Calu3 (cell line): Measurements from ENCODE around the gene BACE2. TPM values are rescaled to one million over a fixed set of nuclear protein-coding genes. Genes with fewer than 3 reads are reported as not detected.
"Not testable (repeated sequence)": the region's sequence is repeated elsewhere in the genome, so short reads cannot be mapped to it uniquely, and the experiment has no call there.

Source experiments
- BruUV-seq: library from RNA; stranded (reverse); fragments of 400-500 nt; replicated peaks from 2 replicates; lab custom pipeline; 2021; lab: Mats Ljungman, UMichigan
- CTCF ChIA-PET: fragments of 300-600 bp; sonication (Branson Sonifier 250); formaldehyde crosslinking; loops from one replicate; lab custom pipeline; 2022; ENCODE audit warnings: antibody characterized with exemption; lab: Charles Lee
- DNase-seq: peaks from one replicate; pipeline ENCODE4 v3.0.0; 2022
- H3K27ac Mint-ChIP-seq: one replicate; pipeline ENCODE4 v1.8.0; 2022; ENCODE audit warnings: mixed read lengths; ENCODE audit not compliant: unreplicated experiment
- H3K27me3 Mint-ChIP-seq: one replicate; pipeline ENCODE4 v1.8.0; 2022; ENCODE audit warnings: mixed read lengths; ENCODE audit not compliant: unreplicated experiment
- H3K36me3 Mint-ChIP-seq: one replicate; pipeline ENCODE4 v1.8.0; 2022; ENCODE audit warnings: mild to moderate bottlenecking, moderate library complexity, mixed read lengths; ENCODE audit not compliant: insufficient read depth, unreplicated experiment
- H3K4me1 Mint-ChIP-seq: one replicate; pipeline ENCODE4 v1.8.0; 2022; ENCODE audit warnings: mild to moderate bottlenecking, low read depth, mixed read lengths; ENCODE audit not compliant: unreplicated experiment
- H3K4me3 Mint-ChIP-seq: one replicate; pipeline ENCODE4 v1.8.0; 2022; ENCODE audit warnings: mild to moderate bottlenecking, low read depth, moderate library complexity, mixed read lengths; ENCODE audit not compliant: unreplicated experiment
- H3K9me3 Mint-ChIP-seq: one replicate; pipeline ENCODE4 v1.8.0; 2022; ENCODE audit warnings: low read depth, mixed read lengths; ENCODE audit not compliant: unreplicated experiment
- CTCF ChIP-seq: fragments of 200-600 bp; IDR thresholded peaks from one replicate; pipeline ENCODE4 v1.8.0; 2022; ENCODE audit warnings: antibody characterized with exemption; ENCODE audit not compliant: unreplicated experiment
- intact Hi-C: fragments of 100-400 bp; cut with micrococcal nuclease; formaldehyde crosslinking; loops from one replicate; pipeline ENCODE4 v1.10.0; 2022; ENCODE audit not compliant: unreplicated experiment
- total RNA-seq: library from RNA; stranded (reverse); gene quantifications from 2 replicates; pipeline ENCODE4 v1.2.3, GENCODE V29; 2022

The BACE2 gene
- total RNA-seq, 1 experiment from 2014 or later: 59.0 TPM

GRCh38 chr21:41189150-41189745 is 21.3 kb downstream of the BACE2 start:
- H3K4me1 Mint-ChIP-seq: peaks cover 23% of the 10 kb centered on the region
- TF ChIP-seq CTCF: no peak
- DNase-seq: no peak
- H3K4me3 Mint-ChIP-seq: no peak overlapping the region
- H3K9me3 Mint-ChIP-seq: no peaks in the 10 kb centered on the region
- CTCF ChIA-PET: no interaction called here
- H3K27ac Mint-ChIP-seq: no peak overlapping the region
- intact Hi-C loops: no loop called here
- H3K27me3 Mint-ChIP-seq: no peaks in the 10 kb centered on the region
- H3K36me3 Mint-ChIP-seq: no peaks in the 10 kb centered on the region
- BruUV-seq: no TSS peak

GRCh38 chr21:41192552-41192951 is 24.6 kb downstream of the BACE2 start:
- H3K27me3 Mint-ChIP-seq, H3K36me3 Mint-ChIP-seq, CTCF ChIA-PET, H3K4me3 Mint-ChIP-seq, H3K4me1 Mint-ChIP-seq, H3K9me3 Mint-ChIP-seq, DNase-seq, intact Hi-C loops, H3K27ac Mint-ChIP-seq, BruUV-seq: not testable (repeated sequence)

- CTCF ChIA-PET: interaction anchor here (0.6 kb wide), 1 partner anchor 993 kb away, joined by 3 read pairs; no protein-coding TSS in a partner anchor
- TF ChIP-seq CTCF: no peak
- DNase-seq: no peak
- Mint-ChIP-seq H3K36me3 (no peaks in the 10 kb centered on the region), H3K27ac (no peak overlapping the region), H3K4me3 (no peak overlapping the region), H3K4me1 (no peaks in the 10 kb centered on the region), H3K9me3 (no peaks in the 10 kb centered on the region), H3K27me3 (no peaks in the 10 kb centered on the region)
- intact Hi-C loops: no loop called here
- no TSS peak for BruUV-seq
Measured at GRCh38 chr21:41195311-41195710, 27.4 kb downstream of the BACE2 start.

GRCh38 chr21:41196993-41197392 is 29.0 kb downstream of the BACE2 start:
- no peak for DNase-seq
- Mint-ChIP-seq H3K36me3 (no peaks in the 10 kb centered on the region), H3K27me3 (no peaks in the 10 kb centered on the region), H3K9me3 (no peaks in the 10 kb centered on the region), H3K27ac (no peak overlapping the region), H3K4me1 (no peaks in the 10 kb centered on the region), H3K4me3 (no peak overlapping the region)
- BruUV-seq: no TSS peak
- CTCF ChIA-PET: interaction anchor here (0.6 to 1.2 kb wide), 2 partner anchors 26 to 643 kb away, joined by 4 to 5 read pairs; no protein-coding TSS in a partner anchor
- no peak for TF ChIP-seq CTCF
- intact Hi-C loops: no loop called here

GRCh38 chr21:41197582-41197981 is 29.6 kb downstream of the BACE2 start:
- Mint-ChIP-seq H3K4me3 (no peak overlapping the region), H3K27ac (no peak overlapping the region), H3K36me3 (no peaks in the 10 kb centered on the region), H3K9me3 (no peaks in the 10 kb centered on the region), H3K4me1 (no peaks in the 10 kb centered on the region), H3K27me3 (no peaks in the 10 kb centered on the region)
- no TSS peak for BruUV-seq
- no peak for DNase-seq
- CTCF ChIA-PET: interaction anchor here (1.2 kb wide), 1 partner anchor 26 kb away, joined by 4 read pairs; no protein-coding TSS in a partner anchor
- no peak for TF ChIP-seq CTCF
- intact Hi-C loops: no loop called here

GRCh38 chr21:41198647-41199046 is 30.7 kb downstream of the BACE2 start:
- H3K4me1 Mint-ChIP-seq, H3K9me3 Mint-ChIP-seq, DNase-seq, intact Hi-C loops, BruUV-seq, H3K27ac Mint-ChIP-seq, H3K27me3 Mint-ChIP-seq, H3K36me3 Mint-ChIP-seq, H3K4me3 Mint-ChIP-seq: not testable (repeated sequence)
- CTCF ChIA-PET: interaction anchor here (1.2 kb wide), 1 partner anchor 30 kb away, joined by 4 read pairs; no protein-coding TSS in a partner anchor
